Thyroid gland (tissue), 4 donors: ENCODE results near the gene SETD1A. TPM values are rescaled to one million over a fixed set of nuclear protein-coding genes. Genes with fewer than 3 reads are reported as not detected.

Experiments
- DNase-seq, 2 donors: peaks; one replicate each; pipeline ENCODE4 v3.0.0-alpha.2; 2019
- H3K27ac ChIP-seq, 3 donors: fragments of 200-600 bp; sonication (generic); 1 replicate in 2 of 3; 2 replicates in 1 of 3; pipeline ENCODE4 v1.5.1; 2016 to 2019; ENCODE audit warnings: mild to moderate bottlenecking in 1 of 3, moderate library complexity in 1 of 3
- H3K27me3 ChIP-seq: fragments of 200-600 bp; sonication (generic); one replicate; pipeline ENCODE4 v1.5.1; 2019
- H3K36me3 ChIP-seq, 2 donors: fragments of 200-600 bp; sonication (generic); one replicate each; pipeline ENCODE4 v1.5.1; 2016 to 2019
- H3K4me1 ChIP-seq, 2 donors: fragments of 200-600 bp; sonication (generic); one replicate each; pipeline ENCODE4 v1.5.1; 2017 to 2019
- H3K4me3 ChIP-seq, 3 donors: fragments of 200-600 bp; sonication (generic); replicated peaks in 1 of 3; 1 replicate in 2 of 3; 2 replicates in 1 of 3; pipeline ENCODE4 v1.5.1; 2016; ENCODE audit warnings: mild to moderate bottlenecking in 1 of 3
- H3K9me3 ChIP-seq: fragments of 200-600 bp; sonication (generic); one replicate; pipeline ENCODE4 v1.5.1; 2017
- POLR2A ChIP-seq, 2 donors: fragments of 450-650 bp; IDR thresholded peaks; one replicate each; pipeline ENCODE4 v1.6.1; 2017; ENCODE audit warnings: antibody characterized with exemption in 2 of 2, mild to moderate bottlenecking in 2 of 2, moderate library complexity in 1 of 2
- WGBS, 2 donors: methylation state at CpG; one replicate each; pipeline ENCODE4 v1.1.5; 2017; 5-methylcytosine and 5-hydroxymethylcytosine counted together
- intact Hi-C: fragments of 100-400 bp; cut with DNase I; formaldehyde crosslinking; loops from one replicate; pipeline ENCODE4 v1.15.1; 2023
- total RNA-seq, 4 donors: library from RNA; depleted of rRNA; stranded (reverse); fragments of >200 nt; gene quantifications; one replicate each; pipeline ENCODE4 v1.2.3, GENCODE V29; 2016
- TF ChIP-seq, protein P1 (sequence below), 6 experiments: fragments of 200-600 bp in 3 of 6; fragments of 450-650 bp in 3 of 6; sonication (generic) in 3 of 6; IDR thresholded peaks; one replicate each; pipeline ENCODE4 v1.5.1; 2016 to 2019; ENCODE audit warnings: antibody characterized with exemption in 6 of 6, mild to moderate bottlenecking in 2 of 6, inconsistent platforms in 1 of 6, moderate library complexity in 1 of 6

Gene SETD1A
- total RNA-seq, 4 donors from 2014 or later = 7.7 to 11.4 (median 9.2) TPM

DNA sequence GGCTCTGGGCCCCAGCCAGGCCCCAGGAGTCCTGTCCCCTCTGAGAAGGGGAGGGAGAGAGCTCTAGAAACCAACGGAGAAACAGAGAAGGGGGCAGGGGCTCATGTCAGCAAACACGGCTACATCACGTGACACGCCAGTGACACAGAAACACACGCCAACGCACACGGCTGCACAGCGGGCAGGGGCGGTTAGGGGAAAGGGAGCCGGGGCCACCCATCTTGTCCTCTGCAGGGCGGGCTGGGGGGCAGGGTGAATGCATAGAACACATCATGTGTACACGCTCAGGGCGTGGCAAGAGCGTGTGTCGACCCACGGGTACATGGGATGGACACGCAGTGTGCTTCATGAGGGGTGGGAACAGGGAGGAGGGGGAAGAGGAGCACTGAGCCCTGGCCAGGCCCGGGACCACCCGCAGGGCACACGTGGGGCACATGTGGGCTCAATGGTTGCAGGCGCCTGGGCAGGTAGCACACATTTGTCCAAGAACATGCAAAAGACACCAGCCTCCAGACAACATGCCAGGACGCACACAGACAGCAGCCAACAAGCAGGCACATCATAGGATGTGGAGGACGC, 32.0 kb downstream of the SETD1A start:
- Histone ChIP-seq H3K4me3 (no peak overlapping the region), H3K4me1 (peaks cover 8 to 12% of the 10 kb centered on the region in 2 donors), H3K36me3 (no peaks in the 10 kb centered on the region), H3K9me3 (no peaks in the 10 kb centered on the region), H3K27ac (no peak overlapping the region), H3K27me3 (no peaks in the 10 kb centered on the region)
- TF ChIP-seq, protein P1, sequence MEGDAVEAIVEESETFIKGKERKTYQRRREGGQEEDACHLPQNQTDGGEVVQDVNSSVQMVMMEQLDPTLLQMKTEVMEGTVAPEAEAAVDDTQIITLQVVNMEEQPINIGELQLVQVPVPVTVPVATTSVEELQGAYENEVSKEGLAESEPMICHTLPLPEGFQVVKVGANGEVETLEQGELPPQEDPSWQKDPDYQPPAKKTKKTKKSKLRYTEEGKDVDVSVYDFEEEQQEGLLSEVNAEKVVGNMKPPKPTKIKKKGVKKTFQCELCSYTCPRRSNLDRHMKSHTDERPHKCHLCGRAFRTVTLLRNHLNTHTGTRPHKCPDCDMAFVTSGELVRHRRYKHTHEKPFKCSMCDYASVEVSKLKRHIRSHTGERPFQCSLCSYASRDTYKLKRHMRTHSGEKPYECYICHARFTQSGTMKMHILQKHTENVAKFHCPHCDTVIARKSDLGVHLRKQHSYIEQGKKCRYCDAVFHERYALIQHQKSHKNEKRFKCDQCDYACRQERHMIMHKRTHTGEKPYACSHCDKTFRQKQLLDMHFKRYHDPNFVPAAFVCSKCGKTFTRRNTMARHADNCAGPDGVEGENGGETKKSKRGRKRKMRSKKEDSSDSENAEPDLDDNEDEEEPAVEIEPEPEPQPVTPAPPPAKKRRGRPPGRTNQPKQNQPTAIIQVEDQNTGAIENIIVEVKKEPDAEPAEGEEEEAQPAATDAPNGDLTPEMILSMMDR (IDR thresholded peaks at IDR 0.05) = no peak
- no peak for TF ChIP-seq POLR2A (IDR thresholded peaks at IDR 0.05)
- no peak for DNase-seq
- intact Hi-C loops = loop anchor here (5.0 to 10.0 kb wide), 3 partner anchors 155 to 875 kb away; no protein-coding TSS in a partner anchor
- WGBS, 2 donors = 86 to 87% methylated on average over 21 to 23 of the region's 23 CpGs

DNA sequence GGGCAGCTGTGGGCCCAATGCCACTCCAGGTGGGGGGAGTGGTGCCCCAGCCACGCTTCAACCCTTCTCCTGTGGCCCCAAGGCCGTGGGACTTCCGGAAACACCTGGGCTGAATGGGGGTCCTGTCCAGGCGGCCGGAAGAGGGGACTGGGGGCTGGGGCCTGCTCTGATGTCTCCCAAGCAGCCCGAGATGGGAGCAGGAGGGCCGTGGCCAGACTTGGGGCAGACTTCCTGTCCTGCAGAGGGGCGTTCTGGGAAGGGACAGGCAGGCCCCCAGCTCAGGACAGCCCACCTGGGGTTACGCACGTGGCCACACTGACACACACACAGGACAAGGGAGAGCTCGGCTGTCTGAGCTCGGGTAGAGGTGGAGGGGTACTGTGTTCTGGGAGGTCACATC, 32.6 kb downstream of the SETD1A start:
- H3K4me3 ChIP-seq = no peak overlapping the region
- WGBS, 2 donors = 70 to 75% methylated on average over 2 to 9 of the region's 12 CpGs
- intact Hi-C loops = no loop called here
- TF ChIP-seq POLR2A (IDR thresholded peaks at IDR 0.05) = no peak
- TF ChIP-seq, protein P1 (IDR thresholded peaks at IDR 0.05) = no peak
- DNase-seq = no peak
- no peak overlapping the region for H3K27ac ChIP-seq
- H3K27me3 ChIP-seq = no peaks in the 10 kb centered on the region
- H3K36me3 ChIP-seq = no peaks in the 10 kb centered on the region
- no peaks in the 10 kb centered on the region for H3K9me3 ChIP-seq
- peaks cover 7 to 12% of the 10 kb centered on the region in 2 donors for H3K4me1 ChIP-seq

DNA sequence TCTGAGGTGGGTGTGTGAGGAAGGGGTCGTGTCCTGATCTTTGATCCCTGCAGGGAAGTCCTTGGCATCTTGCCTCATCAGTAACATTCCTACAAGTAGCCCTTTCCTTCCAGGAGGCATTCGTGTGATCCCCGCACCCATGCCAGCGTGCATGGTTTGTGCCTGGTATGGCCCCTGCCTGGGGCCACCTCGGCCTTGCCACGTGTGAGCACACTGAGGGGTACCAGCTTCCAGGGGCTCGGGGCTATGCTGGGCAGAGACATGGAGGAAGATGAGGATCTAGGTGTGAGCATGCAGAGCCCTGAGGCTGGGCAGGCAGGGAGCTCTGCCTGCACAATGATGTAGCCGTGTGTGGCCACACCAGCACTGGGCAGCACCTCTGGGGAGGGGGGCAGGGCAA, 33.5 kb downstream of the SETD1A start:
- Histone ChIP-seq H3K4me1 (peaks cover 0 to 2% of the 10 kb centered on the region in 2 donors), H3K36me3 (no peaks in the 10 kb centered on the region), H3K27ac (no peak overlapping the region), H3K4me3 (no peak overlapping the region), H3K9me3 (no peaks in the 10 kb centered on the region), H3K27me3 (no peaks in the 10 kb centered on the region)
- 72 to 74% methylated on average over 5 to 7 of the region's 8 CpGs for WGBS, 2 donors
- TF ChIP-seq POLR2A (IDR thresholded peaks at IDR 0.05) = no peak
- TF ChIP-seq, protein P1 (IDR thresholded peaks at IDR 0.05) = no peak
- DNase-seq = no peak
- intact Hi-C loops = no loop called here

DNA sequence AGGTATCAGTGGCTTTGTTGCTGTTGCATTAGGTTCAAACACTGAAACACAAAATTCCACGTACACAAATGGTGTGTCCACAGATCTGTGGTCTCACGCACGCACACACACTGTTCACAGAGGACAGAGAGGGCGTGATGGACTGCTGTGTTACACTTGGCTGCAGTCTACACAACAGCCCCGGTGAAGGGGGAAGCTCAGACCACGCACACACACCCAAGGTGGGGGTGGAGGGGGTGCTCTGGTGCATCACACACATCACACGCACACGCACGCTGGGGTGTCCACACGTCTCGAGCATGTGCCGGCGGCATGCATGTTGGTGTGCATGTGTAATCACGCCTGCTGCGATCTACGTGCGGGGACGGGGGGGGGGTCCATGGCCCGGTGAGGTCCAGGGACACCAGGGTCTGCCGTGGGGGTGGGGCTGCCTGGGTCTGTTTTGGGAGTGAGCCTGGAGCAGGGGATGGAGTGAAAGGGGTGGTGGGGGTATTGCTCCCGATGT, 34.8 kb downstream of the SETD1A start:
- no peak overlapping the region for H3K27ac ChIP-seq
- intact Hi-C loops = no loop called here
- no peak for DNase-seq
- no peaks in the 10 kb centered on the region for H3K9me3 ChIP-seq
- no peaks in the 10 kb centered on the region for H3K36me3 ChIP-seq
- H3K4me1 ChIP-seq = peaks cover 8 to 10% of the 10 kb centered on the region in 2 donors
- H3K4me3 ChIP-seq = no peak overlapping the region
- WGBS, 2 donors = 88 to 94% methylated on average over 9 to 12 of the region's 21 CpGs
- H3K27me3 ChIP-seq = peaks cover 4% of the 10 kb centered on the region
- TF ChIP-seq, protein P1 (IDR thresholded peaks at IDR 0.05) = no peak
- no peak for TF ChIP-seq POLR2A (IDR thresholded peaks at IDR 0.05)

DNA sequence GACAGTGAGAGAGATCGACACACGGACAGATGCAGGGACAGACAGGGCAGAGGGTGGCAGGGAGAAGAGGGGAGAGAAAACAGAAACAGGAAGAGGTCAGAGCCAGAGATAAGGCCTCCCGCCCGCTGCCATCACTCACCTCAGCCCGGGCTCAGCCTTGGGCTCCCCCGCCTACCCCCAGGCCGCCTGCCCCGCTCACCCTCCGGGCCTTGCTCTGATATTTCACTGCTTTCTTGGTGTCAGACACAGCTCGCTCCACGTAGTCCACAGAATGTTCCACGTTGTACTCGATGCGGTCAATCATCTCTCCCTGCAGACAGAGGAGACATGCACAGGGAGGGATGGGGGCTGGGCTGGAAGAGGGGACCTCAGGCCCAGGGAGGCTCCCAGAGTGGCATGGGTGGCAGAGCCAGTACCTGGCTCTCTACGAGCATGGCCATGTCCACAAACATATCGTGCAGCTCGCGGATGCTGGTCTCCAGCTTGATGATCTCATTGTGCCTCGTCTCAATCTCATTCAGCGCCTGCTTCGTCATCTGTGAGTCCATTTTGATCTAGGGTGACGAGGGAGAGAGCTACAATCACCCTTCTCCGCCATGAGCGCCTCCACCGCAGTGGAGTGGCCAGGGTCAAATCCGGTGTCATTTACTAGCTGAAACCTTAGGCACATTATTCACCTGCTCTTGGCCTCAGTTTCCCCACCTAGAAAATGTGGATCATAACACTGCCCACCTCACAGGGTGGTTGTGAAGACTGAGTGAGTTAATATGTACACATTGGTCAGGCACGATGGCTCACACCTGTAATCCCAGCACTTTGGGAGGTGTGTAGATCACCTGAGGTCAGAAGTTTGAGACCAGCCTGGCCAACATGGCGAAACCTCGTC, 35.6 kb downstream of the SETD1A start:
- intact Hi-C loops = no loop called here
- no peak overlapping the region for H3K27ac ChIP-seq
- H3K27me3 ChIP-seq = peaks cover 4% of the 10 kb centered on the region
- H3K9me3 ChIP-seq = no peaks in the 10 kb centered on the region
- H3K4me1 ChIP-seq = peaks cover 10 to 15% of the 10 kb centered on the region in 2 donors
- no peak for DNase-seq
- no peak overlapping the region for H3K4me3 ChIP-seq
- TF ChIP-seq, protein P1 (IDR thresholded peaks at IDR 0.05) = no peak
- no peak for TF ChIP-seq POLR2A (IDR thresholded peaks at IDR 0.05)
- WGBS, 2 donors = 82 to 84% methylated on average over 29 of the region's 29 CpGs
- H3K36me3 ChIP-seq = no peaks in the 10 kb centered on the region
